AG04449 (cell line): ENCODE measurements around the gene ARL8B.
"Not testable (repeated sequence)": the region's sequence is repeated elsewhere in the genome, so short reads cannot be mapped to it uniquely, and the experiment has no call there.

ENCODE experiments used
- CTCF ChIA-PET: fragments of 350-600 bp; formaldehyde crosslinking; extraction: SDS; loops from one replicate; lab custom pipeline; 2021; ENCODE audit warnings: antibody characterized with exemption; lab: Yijun Ruan, JAX
- POLR2A ChIA-PET: fragments of 400-600, 350-600 bp; formaldehyde crosslinking; extraction: SDS; loops from one replicate; lab custom pipeline; 2020; ENCODE audit warnings: antibody characterized with exemption, inconsistent platforms; lab: Yijun Ruan, JAX
- DNase-seq: peaks from one replicate; pipeline ENCODE4 v3.0.0-alpha.2; 2010; ENCODE audit warnings: low read depth, low spot score
- H3K4me3 ChIP-seq: 2 replicates; pipeline ENCODE4 v1.5.1; 2011; ENCODE audit warnings: low read depth, mild to moderate bottlenecking, control low read depth, low read length
- TF ChIP-seq, protein P1 (sequence below): IDR thresholded peaks from one replicate; pipeline ENCODE4 v1.5.1; 2011; ENCODE audit warnings: mild to moderate bottlenecking, moderate library complexity, low read length, control low read depth, inconsistent platforms; ENCODE audit not compliant: insufficient read depth; ENCODE audit errors: missing control alignments

Gene ARL8B

DNA sequence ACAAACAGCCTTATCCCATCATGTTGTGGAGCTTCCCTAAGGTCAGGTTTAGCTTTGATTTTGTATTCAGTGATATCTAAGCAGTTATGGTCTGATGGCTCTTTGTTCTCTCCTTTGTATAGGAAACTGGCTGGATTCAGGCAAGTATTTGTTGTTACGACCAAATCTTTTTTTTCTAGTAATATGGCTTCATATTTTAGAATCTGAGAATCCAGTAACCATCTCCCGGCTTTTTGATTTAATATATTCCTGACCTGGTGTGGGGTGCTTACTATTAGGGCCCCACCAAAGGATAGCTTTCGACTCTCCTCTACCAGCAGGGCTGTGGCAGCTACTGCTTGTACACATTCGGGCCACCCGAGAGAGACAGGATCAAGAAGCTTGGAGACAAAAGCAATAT, 23.0 kb downstream of the ARL8B start:
- POLR2A ChIA-PET = no interaction called here

DNA sequence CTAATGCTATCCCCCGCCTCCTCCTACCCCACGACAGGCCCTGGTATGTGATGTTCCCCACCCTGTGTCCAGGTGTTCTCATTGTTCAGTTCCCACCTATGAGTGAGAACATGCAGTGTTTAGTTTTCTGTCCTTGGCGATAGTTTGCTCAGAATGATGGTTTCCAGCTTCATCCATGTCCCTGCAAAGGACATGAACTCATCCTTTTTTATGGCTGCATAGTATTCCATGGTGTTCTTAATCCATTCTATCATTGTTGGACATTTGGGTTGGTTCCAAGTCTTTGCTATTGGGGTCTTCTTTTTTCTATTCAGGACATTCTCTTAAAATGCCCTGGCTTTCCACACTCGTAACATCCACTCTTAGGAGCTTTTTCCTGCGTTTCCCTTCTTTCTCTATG, 25.1 kb downstream of the ARL8B start:
- CTCF ChIA-PET = interaction anchor here (2.2 kb wide), 1 partner anchor 25 kb away, joined by 10 read pairs; the partner anchor contains the start of gene ARL8B
- POLR2A ChIA-PET, DNase-seq, H3K4me3 ChIP-seq: not testable (repeated sequence)

More for the DNA sequence above, 23.0 kb downstream of the ARL8B start:
- CTCF ChIA-PET = no interaction called here
- TF ChIP-seq, protein P1, sequence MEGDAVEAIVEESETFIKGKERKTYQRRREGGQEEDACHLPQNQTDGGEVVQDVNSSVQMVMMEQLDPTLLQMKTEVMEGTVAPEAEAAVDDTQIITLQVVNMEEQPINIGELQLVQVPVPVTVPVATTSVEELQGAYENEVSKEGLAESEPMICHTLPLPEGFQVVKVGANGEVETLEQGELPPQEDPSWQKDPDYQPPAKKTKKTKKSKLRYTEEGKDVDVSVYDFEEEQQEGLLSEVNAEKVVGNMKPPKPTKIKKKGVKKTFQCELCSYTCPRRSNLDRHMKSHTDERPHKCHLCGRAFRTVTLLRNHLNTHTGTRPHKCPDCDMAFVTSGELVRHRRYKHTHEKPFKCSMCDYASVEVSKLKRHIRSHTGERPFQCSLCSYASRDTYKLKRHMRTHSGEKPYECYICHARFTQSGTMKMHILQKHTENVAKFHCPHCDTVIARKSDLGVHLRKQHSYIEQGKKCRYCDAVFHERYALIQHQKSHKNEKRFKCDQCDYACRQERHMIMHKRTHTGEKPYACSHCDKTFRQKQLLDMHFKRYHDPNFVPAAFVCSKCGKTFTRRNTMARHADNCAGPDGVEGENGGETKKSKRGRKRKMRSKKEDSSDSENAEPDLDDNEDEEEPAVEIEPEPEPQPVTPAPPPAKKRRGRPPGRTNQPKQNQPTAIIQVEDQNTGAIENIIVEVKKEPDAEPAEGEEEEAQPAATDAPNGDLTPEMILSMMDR = no peak
- no peak overlapping the region for H3K4me3 ChIP-seq
- DNase-seq = no peak

DNA sequence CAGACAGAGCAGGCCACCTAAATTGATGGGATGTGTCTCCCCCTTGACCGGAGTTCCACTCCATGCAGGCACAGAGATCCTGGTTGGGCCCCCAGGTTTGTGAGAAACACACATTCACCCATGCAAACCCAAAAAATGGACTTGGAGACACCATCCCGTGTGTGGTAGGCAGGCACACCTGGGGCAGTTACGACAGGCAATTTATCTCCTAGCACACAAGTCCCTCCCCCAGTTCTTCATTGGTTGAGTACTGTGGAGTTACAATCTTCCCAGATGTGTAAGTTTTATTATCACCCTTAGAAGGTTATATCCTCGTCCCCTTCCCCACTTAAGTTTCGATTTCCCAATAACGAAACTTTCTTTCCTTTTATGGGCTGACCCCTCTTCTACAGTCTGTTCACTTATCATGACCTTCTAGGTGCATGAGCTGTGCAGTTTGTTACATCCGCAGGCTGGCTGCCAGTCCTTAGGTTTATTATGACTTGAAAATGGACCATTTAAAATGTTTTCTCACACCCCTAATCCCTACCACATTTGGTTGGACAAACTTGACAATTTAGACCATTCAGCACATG, 27.3 kb downstream of the ARL8B start:
- ChIA-PET CTCF (interaction anchor here (1.3 to 1.6 kb wide), 2 partner anchors 11 to 17 kb away, joined by 4 to 6 read pairs; no protein-coding TSS in a partner anchor), POLR2A (no interaction called here)
- no peak for DNase-seq
- no peak overlapping the region for H3K4me3 ChIP-seq
- TF ChIP-seq, protein P1 = no peak

DNA sequence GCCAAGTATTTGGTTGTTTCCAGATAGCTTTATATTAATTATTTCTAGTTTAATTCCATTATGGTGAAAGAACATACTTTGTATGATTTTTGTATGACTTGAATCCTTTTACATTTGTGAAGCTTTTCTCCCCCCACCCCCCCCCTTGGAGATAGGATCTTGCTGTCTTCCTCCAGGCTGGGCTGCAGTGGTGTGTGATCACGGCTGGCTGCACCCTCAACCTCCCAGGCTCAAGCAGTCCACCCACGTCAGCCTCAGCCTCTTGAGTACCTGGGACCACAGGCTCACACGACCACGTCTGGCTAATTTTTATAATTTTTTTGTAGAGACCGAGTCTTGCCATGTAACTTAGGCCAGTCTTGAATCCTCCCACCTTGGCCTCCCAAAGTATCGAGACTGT, 29.5 kb downstream of the ARL8B start:
- POLR2A ChIA-PET = no interaction called here

DNA sequence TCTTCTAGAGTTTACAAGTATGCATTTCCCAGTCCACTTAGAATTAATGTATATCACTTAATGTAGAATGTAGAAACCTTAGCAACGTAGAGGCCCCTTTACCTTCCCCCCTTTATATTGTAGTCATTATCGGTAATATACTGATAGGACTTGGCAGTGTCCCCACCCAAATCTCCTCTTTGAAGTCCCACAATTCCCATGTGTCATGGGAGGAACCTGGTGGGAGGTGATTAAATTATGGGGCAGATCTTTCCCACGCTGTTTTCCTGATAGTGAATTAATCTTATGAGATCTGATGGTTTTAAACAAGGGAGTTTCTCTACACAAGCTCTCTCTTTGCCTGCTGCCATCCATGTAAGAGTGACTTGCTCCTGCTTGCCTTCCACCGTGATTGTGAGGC, 31.0 kb downstream of the ARL8B start:
- DNase-seq = no peak
- TF ChIP-seq, protein P1 = no peak
- CTCF ChIA-PET = no interaction called here
- no peak overlapping the region for H3K4me3 ChIP-seq
- POLR2A ChIA-PET = no interaction called here

More for the DNA sequence above, 29.5 kb downstream of the ARL8B start:
- DNase-seq = no peak
- CTCF ChIA-PET = no interaction called here
- no peak overlapping the region for H3K4me3 ChIP-seq
- TF ChIP-seq, protein P1 = no peak

DNA sequence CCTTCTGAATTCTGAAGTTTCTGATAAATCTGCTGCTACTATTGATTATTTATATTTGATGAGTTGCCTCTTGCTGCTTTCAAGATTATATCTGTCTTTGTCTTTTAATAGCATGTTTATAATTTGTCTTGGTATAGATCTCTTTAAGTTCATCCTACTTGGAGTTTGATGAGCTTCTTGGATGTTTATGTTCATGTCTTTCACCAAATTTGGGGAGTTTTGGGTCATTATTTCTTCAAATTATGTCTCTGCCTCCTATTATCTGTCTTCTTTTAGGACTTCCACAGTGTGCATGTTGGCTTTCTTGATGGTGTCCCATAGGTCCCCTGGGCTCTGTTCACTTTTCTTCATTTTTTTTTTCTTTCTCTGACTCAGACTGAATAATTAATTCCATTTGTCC, 33.1 kb downstream of the ARL8B start:
- ChIA-PET POLR2A (no interaction called here), CTCF (interaction anchor here (1.3 kb wide), 1 partner anchor 18 kb away, joined by 4 read pairs; no protein-coding TSS in a partner anchor)
- TF ChIP-seq, protein P1 = no peak
- DNase-seq = no peak
- no peak overlapping the region for H3K4me3 ChIP-seq

DNA sequence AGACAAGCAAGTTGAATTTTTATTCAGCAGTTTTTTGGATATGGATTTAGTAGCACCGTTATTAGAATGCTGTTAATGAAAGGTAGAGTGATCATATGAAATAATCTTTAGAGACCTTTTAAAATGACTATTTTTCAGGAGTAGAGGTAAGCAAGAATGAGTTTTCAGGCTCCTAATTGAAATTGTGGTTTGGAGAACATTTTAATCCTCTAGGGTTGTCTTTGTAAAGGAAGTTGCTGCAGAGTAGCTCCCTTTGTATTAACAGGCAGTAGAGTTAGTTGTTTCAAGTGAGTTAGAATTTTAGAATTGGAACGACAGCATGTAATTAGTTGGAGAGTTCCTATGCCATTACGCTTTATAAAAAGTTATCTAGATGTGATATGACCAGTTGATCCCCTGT, 38.2 kb downstream of the ARL8B start:
- ChIA-PET POLR2A (no interaction called here), CTCF (no interaction called here)
- H3K4me3 ChIP-seq = no peak overlapping the region
- no peak for DNase-seq
- TF ChIP-seq, protein P1 = no peak
